HepG2 (cell line): Measurements from ENCODE around the gene ECE2. TPM values are rescaled to one million over a fixed set of nuclear protein-coding genes. Genes with fewer than 3 reads are reported as not detected.

Experiments used
- FOXA3 ChIP-seq: IDR thresholded peaks from 2 replicates; pipeline ENCODE4 v1.6.1; 2016; ENCODE audit warnings: missing genetic modification reagents, missing compliant biosample characterization
- NR2F2 ChIP-seq: IDR thresholded peaks from 2 replicates; pipeline ENCODE4 v1.6.1; 2012; ENCODE audit warnings: low read depth, inconsistent platforms, borderline replicate concordance
- SETDB1 ChIP-seq: sonication (generic); formaldehyde crosslinking; IDR thresholded peaks from 2 replicates; pipeline ENCODE4 v1.5.1; 2020; ENCODE audit warnings: missing genetic modification reagents, mild to moderate bottlenecking, borderline replicate concordance
- TCF12 ChIP-seq, 2 experiments: fragments of 450-650 bp in 1 of 2; sonication (generic) in 1 of 2; formaldehyde crosslinking in 1 of 2; IDR thresholded peaks; 2 replicates each; pipeline versions ENCODE4 v1.6.1 to v1.8.0; 2017 to 2022; ENCODE audit warnings: antibody characterized with exemption in 1 of 2, mild to moderate bottlenecking in 1 of 2, missing genetic modification reagents in 1 of 2, moderate library complexity in 1 of 2
- ZBTB21 ChIP-seq: sonication (generic); formaldehyde crosslinking; IDR thresholded peaks from 2 replicates; pipeline ENCODE4 v1.4.0; 2020; ENCODE audit warnings: missing genetic modification reagents
- ZFP82 ChIP-seq: sonication (generic); formaldehyde crosslinking; IDR thresholded peaks from 2 replicates; pipeline ENCODE4 v1.5.1; 2020; ENCODE audit warnings: mild to moderate bottlenecking, missing genetic modification reagents, borderline replicate concordance
- ZNF556 ChIP-seq: sonication (generic); formaldehyde crosslinking; IDR thresholded peaks from 2 replicates; pipeline ENCODE4 v1.4.0; 2020; ENCODE audit warnings: mild to moderate bottlenecking, missing genetic modification reagents, borderline replicate concordance
- ZSCAN25 ChIP-seq: sonication (generic); formaldehyde crosslinking; IDR thresholded peaks from 2 replicates; pipeline ENCODE4 v1.8.0; 2022; ENCODE audit warnings: mild to moderate bottlenecking, missing genetic modification reagents
- polyA plus RNA-seq, 8 experiments: library from polyadenylated mRNA; depleted of rRNA in 3 of 8; stranded (reverse) in 7 of 8; unstranded in 1 of 8; fragments of >200 nt; fragmentation: Illumina TruSeq in 4 of 8; extraction: Trizol in 4 of 8; gene quantifications; 2 replicates each; pipeline versions ENCODE4 v1.2.1 to v1.2.3, GENCODE V29; 2011 to 2016; ENCODE audit warnings: low read depth in 4 of 8, missing spikeins in 1 of 8, mixed read lengths in 1 of 8; ENCODE audit not compliant: insufficient read depth in 1 of 8
- total RNA-seq, 5 experiments: library from RNA; depleted of rRNA; stranded (reverse); fragments of >200 nt; fragmentation: Illumina TruSeq; extraction: Trizol; gene quantifications; 2 replicates each; pipeline ENCODE4 v1.2.3, GENCODE V29; 2016; ENCODE audit warnings: low read depth in 1 of 5
- TF ChIP-seq, protein P1 (sequence below): sonication (generic); formaldehyde crosslinking; IDR thresholded peaks from 2 replicates; pipeline ENCODE4 v1.5.1; 2020; ENCODE audit warnings: missing genetic modification reagents, mild to moderate bottlenecking, borderline replicate concordance
- TF ChIP-seq, protein P2 (sequence below): sonication (generic); formaldehyde crosslinking; IDR thresholded peaks from 2 replicates; pipeline ENCODE4 v1.8.0; 2023; ENCODE audit warnings: mild to moderate bottlenecking, missing genetic modification reagents
- TF ChIP-seq, protein P3 (sequence below): sonication (generic); formaldehyde crosslinking; IDR thresholded peaks from 2 replicates; pipeline ENCODE4 v1.4.0; 2020; ENCODE audit warnings: missing genetic modification reagents, mild to moderate bottlenecking, borderline replicate concordance
- TF ChIP-seq, protein P4 (sequence below): fragments of 450-650 bp; IDR thresholded peaks from 2 replicates; pipeline ENCODE4 v1.6.1; 2017; ENCODE audit warnings: mild to moderate bottlenecking
- TF ChIP-seq, protein P5 (sequence below): sonication (generic); formaldehyde crosslinking; IDR thresholded peaks from 2 replicates; pipeline ENCODE4 v1.8.1; 2023; ENCODE audit warnings: mild to moderate bottlenecking, missing genetic modification reagents
- TF ChIP-seq, protein P6 (sequence below): sonication (generic); formaldehyde crosslinking; IDR thresholded peaks from 2 replicates; pipeline ENCODE4 v1.5.1; 2020; ENCODE audit warnings: mild to moderate bottlenecking, missing genetic modification reagents

ECE2 gene
- total and polyA plus RNA-seq, 2 of the 13 experiments (the other 11 are each of a cell fraction or from before 2014, with no cell fraction given) = not detected

DNA sequence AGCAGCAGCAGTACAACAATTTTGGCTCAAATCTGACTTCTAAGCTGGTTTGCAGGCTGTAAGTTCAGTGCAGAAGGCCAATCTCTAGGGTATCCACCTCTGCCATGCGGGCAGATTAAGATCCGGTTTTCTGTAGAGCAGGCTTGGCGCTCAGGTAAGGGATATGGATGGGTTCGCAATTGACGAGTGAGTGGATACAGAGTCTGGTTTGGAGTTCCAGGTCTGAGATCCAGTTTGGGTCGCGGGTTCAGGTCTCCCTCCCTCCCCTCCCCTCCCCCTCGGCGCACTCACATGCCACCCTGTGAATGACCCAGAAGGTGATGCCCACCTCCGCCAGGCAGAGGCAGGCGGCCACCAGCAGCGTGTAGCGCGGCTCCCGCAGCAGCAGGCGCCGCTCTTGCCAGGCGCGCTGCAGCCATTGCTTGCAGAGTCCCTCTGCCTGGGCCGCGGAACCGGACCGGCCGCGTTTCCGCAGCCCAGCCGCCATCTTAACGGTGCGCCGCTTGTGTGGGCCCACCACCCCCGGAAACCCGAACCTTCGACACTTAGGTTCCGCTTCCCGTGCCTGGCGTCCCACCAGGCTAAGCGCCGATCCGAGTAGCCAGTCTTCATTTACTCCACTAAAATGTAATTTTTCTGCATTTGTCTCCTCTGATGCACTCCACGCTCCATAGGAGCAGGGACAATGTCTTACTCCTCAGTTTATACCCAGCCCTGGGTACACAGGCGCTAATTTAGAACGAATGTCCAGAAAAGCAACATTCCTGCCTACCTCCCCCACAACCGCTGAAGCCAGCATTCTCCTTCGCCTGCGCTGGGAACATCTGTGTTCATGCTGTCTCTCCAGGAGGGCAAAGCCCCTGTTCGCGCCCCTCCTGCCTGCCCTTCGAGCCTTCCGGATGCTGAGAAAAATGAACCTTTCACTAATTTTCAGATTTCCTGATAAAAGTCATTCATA lies 27.1 kb upstream of the ECE2 start, which contains the start of gene ALG3 (continued):
- TF ChIP-seq, protein P1, sequence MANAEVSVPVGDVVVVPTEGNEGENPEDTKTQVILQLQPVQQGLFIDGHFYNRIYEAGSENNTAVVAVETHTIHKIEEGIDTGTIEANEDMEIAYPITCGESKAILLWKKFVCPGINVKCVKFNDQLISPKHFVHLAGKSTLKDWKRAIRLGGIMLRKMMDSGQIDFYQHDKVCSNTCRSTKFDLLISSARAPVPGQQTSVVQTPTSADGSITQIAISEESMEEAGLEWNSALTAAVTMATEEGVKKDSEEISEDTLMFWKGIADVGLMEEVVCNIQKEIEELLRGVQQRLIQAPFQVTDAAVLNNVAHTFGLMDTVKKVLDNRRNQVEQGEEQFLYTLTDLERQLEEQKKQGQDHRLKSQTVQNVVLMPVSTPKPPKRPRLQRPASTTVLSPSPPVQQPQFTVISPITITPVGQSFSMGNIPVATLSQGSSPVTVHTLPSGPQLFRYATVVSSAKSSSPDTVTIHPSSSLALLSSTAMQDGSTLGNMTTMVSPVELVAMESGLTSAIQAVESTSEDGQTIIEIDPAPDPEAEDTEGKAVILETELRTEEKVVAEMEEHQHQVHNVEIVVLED (CRISPR knock-in tag) = no peak
- TF ChIP-seq, protein P2, sequence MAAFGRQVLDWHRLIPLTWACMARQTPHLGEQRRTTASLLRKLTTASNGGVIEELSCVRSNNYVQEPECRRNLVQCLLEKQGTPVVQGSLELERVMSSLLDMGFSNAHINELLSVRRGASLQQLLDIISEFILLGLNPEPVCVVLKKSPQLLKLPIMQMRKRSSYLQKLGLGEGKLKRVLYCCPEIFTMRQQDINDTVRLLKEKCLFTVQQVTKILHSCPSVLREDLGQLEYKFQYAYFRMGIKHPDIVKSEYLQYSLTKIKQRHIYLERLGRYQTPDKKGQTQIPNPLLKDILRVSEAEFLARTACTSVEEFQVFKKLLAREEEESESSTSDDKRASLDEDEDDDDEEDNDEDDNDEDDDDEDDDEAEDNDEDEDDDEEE (CRISPR knock-in tag) = peak; percentile 84; the same call in 1 of the 2 replicates
- TF ChIP-seq SETDB1 (no peak), FOXA3 (CRISPR knock-in tag) (peak; percentile 32; the same call in 1 of the 2 replicates), TCF12 (IDR thresholded peaks at IDR 0.05) (no peak), TCF12 (CRISPR knock-in tag; IDR thresholded peaks at IDR 0.05) (no peak), ZFP82 (CRISPR knock-in tag) (peak; percentile 44; the same call in 1 of the 2 replicates), ZSCAN25 (CRISPR knock-in tag) (peak; percentile 63; the same call in 1 of the 2 replicates), ZBTB21 (CRISPR knock-in tag) (no peak; the same call in 1 of the 2 replicates), ZNF556 (CRISPR knock-in tag) (peak; percentile 84), NR2F2 (no peak; the same call in 1 of the 2 replicates)
- TF ChIP-seq, protein P3, sequence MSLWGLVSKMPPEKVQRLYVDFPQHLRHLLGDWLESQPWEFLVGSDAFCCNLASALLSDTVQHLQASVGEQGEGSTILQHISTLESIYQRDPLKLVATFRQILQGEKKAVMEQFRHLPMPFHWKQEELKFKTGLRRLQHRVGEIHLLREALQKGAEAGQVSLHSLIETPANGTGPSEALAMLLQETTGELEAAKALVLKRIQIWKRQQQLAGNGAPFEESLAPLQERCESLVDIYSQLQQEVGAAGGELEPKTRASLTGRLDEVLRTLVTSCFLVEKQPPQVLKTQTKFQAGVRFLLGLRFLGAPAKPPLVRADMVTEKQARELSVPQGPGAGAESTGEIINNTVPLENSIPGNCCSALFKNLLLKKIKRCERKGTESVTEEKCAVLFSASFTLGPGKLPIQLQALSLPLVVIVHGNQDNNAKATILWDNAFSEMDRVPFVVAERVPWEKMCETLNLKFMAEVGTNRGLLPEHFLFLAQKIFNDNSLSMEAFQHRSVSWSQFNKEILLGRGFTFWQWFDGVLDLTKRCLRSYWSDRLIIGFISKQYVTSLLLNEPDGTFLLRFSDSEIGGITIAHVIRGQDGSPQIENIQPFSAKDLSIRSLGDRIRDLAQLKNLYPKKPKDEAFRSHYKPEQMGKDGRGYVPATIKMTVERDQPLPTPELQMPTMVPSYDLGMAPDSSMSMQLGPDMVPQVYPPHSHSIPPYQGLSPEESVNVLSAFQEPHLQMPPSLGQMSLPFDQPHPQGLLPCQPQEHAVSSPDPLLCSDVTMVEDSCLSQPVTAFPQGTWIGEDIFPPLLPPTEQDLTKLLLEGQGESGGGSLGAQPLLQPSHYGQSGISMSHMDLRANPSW (CRISPR knock-in tag) = no peak
- TF ChIP-seq, protein P4, sequence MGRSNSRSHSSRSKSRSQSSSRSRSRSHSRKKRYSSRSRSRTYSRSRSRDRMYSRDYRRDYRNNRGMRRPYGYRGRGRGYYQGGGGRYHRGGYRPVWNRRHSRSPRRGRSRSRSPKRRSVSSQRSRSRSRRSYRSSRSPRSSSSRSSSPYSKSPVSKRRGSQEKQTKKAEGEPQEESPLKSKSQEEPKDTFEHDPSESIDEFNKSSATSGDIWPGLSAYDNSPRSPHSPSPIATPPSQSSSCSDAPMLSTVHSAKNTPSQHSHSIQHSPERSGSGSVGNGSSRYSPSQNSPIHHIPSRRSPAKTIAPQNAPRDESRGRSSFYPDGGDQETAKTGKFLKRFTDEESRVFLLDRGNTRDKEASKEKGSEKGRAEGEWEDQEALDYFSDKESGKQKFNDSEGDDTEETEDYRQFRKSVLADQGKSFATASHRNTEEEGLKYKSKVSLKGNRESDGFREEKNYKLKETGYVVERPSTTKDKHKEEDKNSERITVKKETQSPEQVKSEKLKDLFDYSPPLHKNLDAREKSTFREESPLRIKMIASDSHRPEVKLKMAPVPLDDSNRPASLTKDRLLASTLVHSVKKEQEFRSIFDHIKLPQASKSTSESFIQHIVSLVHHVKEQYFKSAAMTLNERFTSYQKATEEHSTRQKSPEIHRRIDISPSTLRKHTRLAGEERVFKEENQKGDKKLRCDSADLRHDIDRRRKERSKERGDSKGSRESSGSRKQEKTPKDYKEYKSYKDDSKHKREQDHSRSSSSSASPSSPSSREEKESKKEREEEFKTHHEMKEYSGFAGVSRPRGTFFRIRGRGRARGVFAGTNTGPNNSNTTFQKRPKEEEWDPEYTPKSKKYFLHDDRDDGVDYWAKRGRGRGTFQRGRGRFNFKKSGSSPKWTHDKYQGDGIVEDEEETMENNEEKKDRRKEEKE = no peak
- TF ChIP-seq, protein P5, sequence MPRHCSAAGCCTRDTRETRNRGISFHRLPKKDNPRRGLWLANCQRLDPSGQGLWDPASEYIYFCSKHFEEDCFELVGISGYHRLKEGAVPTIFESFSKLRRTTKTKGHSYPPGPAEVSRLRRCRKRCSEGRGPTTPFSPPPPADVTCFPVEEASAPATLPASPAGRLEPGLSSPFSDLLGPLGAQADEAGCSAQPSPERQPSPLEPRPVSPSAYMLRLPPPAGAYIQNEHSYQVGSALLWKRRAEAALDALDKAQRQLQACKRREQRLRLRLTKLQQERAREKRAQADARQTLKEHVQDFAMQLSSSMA = peak; percentile 67; the same call in 1 of the 2 replicates
- TF ChIP-seq, protein P6, sequence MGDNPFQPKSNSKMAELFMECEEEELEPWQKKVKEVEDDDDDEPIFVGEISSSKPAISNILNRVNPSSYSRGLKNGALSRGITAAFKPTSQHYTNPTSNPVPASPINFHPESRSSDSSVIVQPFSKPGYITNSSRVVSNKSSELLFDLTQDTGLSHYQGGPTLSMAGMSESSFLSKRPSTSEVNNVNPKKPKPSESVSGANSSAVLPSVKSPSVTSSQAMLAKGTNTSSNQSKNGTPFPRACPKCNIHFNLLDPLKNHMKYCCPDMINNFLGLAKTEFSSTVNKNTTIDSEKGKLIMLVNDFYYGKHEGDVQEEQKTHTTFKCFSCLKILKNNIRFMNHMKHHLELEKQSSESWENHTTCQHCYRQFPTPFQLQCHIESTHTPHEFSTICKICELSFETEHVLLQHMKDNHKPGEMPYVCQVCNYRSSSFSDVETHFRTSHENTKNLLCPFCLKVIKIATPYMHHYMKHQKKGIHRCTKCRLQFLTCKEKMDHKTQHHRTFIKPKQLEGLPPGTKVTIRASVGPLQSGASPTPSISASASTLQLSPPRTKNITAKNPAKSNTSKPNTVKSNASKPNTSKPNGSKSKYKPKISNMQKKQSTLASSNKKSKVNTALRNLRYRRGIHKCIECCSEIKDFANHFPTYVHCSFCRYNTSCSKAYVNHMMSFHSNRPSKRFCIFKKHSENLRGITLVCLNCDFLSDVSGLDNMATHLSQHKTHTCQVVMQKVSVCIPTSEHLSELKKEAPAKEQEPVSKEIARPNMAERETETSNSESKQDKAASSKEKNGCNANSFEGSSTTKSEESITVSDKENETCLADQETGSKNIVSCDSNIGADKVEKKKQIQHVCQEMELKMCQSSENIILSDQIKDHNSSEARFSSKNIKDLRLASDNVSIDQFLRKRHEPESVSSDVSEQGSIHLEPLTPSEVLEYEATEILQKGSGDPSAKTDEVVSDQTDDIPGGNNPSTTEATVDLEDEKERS (CRISPR knock-in tag) = no peak
